ENCODE results near the gene LRRC7. TPM values are rescaled to one million over a fixed set of nuclear protein-coding genes. Genes with fewer than 3 reads are reported as not detected.

LRRC7 gene
- 0.29 and 0.31 TPM in 2 replicates for total RNA-seq (2014; rRNA removed; shearing (Covaris generic))

DNA sequence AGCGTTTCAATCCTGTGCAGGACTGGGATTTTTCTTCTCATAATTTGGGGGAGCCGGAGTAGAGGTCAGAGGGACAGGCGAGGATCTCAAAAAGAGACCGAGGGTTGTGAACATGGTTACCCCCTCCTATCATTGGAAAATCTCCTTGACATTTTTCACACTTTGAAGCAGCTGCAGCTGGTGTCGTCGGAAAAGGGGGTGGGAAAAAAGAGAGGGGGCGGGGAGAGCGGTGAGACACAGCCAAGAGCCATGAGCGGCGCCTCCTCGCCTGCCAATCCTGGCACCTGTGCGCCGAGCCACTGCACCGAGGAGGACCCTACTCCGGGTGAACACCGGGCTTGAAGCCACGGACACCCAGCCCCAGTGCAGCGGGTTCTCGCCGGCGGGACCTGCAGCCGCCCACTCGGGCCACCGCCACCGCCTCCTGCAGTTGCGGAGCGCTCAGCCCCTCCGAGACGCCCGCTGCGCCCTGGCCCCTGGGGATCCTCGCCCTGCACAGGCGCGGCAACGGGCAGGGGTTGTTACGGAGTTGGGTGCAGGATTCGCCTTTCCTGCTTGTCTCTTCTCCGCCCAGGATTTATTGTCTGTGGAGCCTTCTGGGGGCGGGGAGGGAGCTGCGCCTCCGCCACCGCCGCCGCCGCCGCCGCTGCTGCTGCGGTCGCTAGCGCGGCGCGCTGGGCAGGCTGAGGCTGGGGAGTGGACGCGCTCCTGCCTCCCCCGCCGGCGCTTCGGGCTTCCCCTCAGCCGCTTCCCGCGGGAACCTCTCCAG lies at the start of gene LRRC7:
Gene LRRC7 (plus strand): TSS at position 271 of the 769 bp plus-strand sequence. CDS start 718 bp downstream, outside the sequence.
- 0 out of 2 replicates have a peak, but pooled peaks cover 2% of the 10 kb centered on the region for H3K9me3 ChIP-seq (replicated peaks)
- peak within 1 kb of the TSS; percentile 12 for H3K4me3 ChIP-seq
- H3K27me3 ChIP-seq (replicated peaks) = peaks cover 69% of the 10 kb centered on the region
- DNase-seq (ENCODE audit: low read depth in 1 of 2, low spot score in 2 of 2) = peak; percentile 7 to 40
- H3K27ac ChIP-seq = no peak within 1 kb of the TSS
- no peaks in the 10 kb centered on the region for H3K36me3 ChIP-seq
- H3K4me1 ChIP-seq (replicated peaks) = peaks cover 14% of the 10 kb centered on the region

DNA sequence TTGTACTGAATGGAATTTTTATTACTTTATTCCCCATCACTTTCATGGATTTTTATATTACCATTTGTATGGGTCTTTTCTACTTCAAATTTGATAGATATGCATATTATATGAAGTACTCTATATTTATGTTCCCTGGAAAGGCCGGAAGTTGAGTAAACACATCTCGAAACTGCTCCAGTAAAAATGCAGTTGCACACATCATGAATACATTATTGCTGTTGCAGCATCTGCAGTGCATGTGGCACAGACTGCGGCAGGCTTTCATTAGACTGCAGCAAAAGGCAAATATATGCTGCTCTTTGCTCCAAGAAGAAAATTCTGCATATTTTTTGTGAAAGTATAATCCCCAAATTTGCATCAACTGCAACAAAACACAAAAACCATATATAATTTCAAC lies 48.7 kb upstream of the LRRC7 start:
- DNase-seq (ENCODE audit: low read depth in 1 of 2, low spot score in 2 of 2) = no peak
- H3K36me3 ChIP-seq = no peaks in the 10 kb centered on the region
- H3K4me3 ChIP-seq = no peak overlapping the region
- no peaks in the 10 kb centered on the region for H3K27me3 ChIP-seq (replicated peaks)
- no peak overlapping the region for H3K27ac ChIP-seq
- H3K9me3 ChIP-seq (replicated peaks) = no peaks in the 10 kb centered on the region
- H3K4me1 ChIP-seq (replicated peaks) = peaks cover 13% of the 10 kb centered on the region

DNA sequence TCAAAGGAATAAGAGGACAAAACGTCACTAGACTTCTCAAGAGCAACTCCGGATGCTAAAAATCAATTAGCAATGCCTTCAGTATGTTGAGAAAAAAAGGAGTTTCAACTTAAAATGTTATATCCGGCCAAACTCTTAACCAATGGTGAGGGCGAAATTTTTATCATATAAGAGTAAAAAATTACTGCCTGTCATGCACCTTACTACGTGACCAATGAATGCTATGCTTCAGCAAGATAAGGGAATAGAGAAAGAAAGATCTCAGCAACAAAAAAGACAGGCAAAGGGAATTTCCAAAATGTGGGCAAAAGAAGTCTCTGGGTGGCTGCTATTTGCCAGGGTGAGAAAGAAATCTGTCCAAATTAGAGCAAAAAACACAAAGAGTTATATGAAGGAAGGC lies 47.4 kb upstream of the LRRC7 start:
- no peaks in the 10 kb centered on the region for H3K27me3 ChIP-seq (replicated peaks)
- no peak overlapping the region for H3K27ac ChIP-seq
- DNase-seq (ENCODE audit: low read depth in 1 of 2, low spot score in 2 of 2) = no peak
- peaks cover 16% of the 10 kb centered on the region for H3K4me1 ChIP-seq (replicated peaks)
- no peak overlapping the region for H3K4me3 ChIP-seq
- H3K36me3 ChIP-seq = no peaks in the 10 kb centered on the region
- H3K9me3 ChIP-seq (replicated peaks) = no peaks in the 10 kb centered on the region

DNA sequence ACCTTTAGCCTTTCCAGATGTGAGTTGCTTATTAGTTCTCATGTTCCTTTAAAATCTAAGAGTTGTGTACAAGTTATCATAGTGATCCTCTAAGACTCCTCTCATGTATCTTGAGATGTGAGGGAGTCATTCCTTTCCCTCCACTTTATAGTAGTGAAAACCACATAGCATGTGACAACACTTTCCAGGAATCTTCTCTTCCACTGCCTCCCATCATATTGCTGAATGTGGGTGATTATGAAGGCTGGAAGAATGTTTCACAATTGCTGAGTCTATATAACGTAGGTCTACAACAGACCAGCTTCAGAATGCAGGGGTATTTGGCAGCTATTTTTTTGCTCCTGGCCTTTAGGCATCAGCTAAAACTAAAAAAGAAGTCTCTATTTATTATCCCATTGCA lies 44.7 kb upstream of the LRRC7 start:
- Histone ChIP-seq H3K27ac (peak overlapping the region; percentile 37; the same call in 1 of the 2 replicates), H3K4me1 (replicated peaks) (peaks cover 16% of the 10 kb centered on the region), H3K36me3 (no peaks in the 10 kb centered on the region), H3K27me3 (replicated peaks) (no peaks in the 10 kb centered on the region), H3K4me3 (no peak overlapping the region), H3K9me3 (replicated peaks) (no peaks in the 10 kb centered on the region)
- peak in 1 of 2 experiments; percentile 73 for DNase-seq (ENCODE audit: low read depth in 1 of 2, low spot score in 2 of 2)

DNA sequence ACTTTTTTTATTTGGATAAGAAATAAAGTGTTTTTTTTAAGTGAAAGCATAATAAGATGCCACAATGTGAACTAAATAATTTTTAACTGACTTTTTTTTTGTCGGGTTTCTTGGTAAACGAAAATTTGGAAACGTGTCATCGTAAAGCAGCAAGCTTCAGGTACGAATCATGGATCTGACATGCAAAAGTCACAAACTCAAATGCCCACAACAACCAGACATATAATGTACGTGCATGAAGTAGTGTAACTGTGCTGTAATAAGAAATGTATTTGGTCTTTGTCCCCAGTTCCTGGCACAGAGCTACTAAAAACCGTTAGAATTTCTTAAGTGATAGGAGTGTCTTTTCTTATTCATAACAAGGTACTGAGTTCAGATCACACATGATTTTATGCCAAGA lies 44.3 kb upstream of the LRRC7 start:
- Histone ChIP-seq H3K4me1 (replicated peaks) (peaks cover 16% of the 10 kb centered on the region), H3K4me3 (no peak overlapping the region), H3K27ac (peak overlapping the region; percentile 37), H3K36me3 (no peaks in the 10 kb centered on the region), H3K27me3 (replicated peaks) (no peaks in the 10 kb centered on the region), H3K9me3 (replicated peaks) (no peaks in the 10 kb centered on the region)
- no peak for DNase-seq (ENCODE audit: low read depth in 1 of 2, low spot score in 2 of 2)

DNA sequence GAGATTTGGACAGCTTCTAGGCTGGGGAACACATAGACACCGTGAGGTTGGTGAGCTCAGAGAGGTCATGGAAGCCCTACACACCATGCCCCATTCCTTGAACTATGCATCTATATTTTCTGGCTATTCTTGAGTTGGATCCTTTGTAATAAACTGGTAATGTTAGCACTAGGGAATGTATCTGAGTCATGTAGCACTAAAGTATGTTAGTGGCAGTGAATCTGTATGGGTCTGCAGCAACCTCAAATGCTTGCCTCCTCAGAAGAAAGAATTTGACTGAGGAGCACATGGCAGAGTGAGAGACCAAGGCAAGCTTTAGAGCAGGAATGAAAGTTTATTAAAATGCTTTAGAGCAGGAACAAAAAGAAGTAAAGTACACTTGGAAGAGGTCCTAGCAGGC lies 43.7 kb upstream of the LRRC7 start:
- peak in 1 of 2 experiments; percentile 12 for DNase-seq (ENCODE audit: low read depth in 1 of 2, low spot score in 2 of 2)
- H3K27me3 ChIP-seq (replicated peaks) = no peaks in the 10 kb centered on the region
- no peaks in the 10 kb centered on the region for H3K9me3 ChIP-seq (replicated peaks)
- peaks cover 16% of the 10 kb centered on the region for H3K4me1 ChIP-seq (replicated peaks)
- no peak overlapping the region for H3K4me3 ChIP-seq
- H3K36me3 ChIP-seq = no peaks in the 10 kb centered on the region
- peak overlapping the region; percentile 37 for H3K27ac ChIP-seq

DNA sequence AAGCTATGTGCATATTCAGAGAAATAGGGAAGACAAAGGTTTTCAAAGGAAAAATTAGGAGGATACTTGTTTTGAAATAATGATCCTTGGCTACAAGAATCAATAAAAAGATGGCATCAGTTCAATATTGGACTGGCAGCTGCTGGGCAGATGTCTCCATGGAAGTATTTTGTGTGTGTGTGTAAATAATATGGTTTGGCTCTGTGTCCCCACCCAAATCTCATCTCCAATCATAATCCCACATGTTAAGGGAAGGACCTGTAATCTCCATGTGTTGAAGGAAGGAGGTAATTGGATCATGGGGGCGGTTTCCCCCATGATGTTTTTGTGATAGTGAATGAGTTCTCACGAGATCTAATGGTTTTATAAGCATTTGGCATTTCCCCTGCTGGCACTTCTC lies 40.4 kb upstream of the LRRC7 start:
- peaks cover 16% of the 10 kb centered on the region for H3K4me1 ChIP-seq (replicated peaks)
- no peak overlapping the region for H3K4me3 ChIP-seq
- no peaks in the 10 kb centered on the region for H3K36me3 ChIP-seq
- no peak for DNase-seq (ENCODE audit: low read depth in 1 of 2, low spot score in 2 of 2)
- H3K27ac ChIP-seq = no peak overlapping the region
- H3K27me3 ChIP-seq (replicated peaks) = no peaks in the 10 kb centered on the region
- H3K9me3 ChIP-seq (replicated peaks) = no peaks in the 10 kb centered on the region

DNA sequence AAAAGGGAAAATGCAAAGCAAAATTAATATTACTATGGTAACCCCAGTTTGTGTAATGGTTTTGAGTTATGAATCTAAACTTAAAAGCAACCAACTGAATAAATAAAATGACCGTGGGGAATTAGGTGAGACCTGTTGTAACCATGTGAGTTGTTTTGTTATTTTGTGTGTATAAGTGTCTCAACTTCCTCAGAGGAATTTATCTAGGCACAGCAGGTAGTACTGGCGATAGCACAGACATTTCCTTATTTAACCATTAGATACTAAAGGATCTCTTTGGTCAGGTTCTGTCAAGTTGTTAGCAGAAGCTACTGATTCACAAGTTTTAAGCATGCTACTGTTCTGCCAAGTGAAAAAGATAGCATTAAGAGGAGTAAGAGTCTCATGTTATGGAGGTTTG lies 39.3 kb upstream of the LRRC7 start:
- Histone ChIP-seq H3K4me1 (replicated peaks) (peaks cover 9% of the 10 kb centered on the region), H3K36me3 (no peaks in the 10 kb centered on the region), H3K27me3 (replicated peaks) (no peaks in the 10 kb centered on the region), H3K9me3 (replicated peaks) (no peaks in the 10 kb centered on the region), H3K4me3 (no peak overlapping the region), H3K27ac (no peak overlapping the region)
- no peak for DNase-seq (ENCODE audit: low read depth in 1 of 2, low spot score in 2 of 2)

DNA sequence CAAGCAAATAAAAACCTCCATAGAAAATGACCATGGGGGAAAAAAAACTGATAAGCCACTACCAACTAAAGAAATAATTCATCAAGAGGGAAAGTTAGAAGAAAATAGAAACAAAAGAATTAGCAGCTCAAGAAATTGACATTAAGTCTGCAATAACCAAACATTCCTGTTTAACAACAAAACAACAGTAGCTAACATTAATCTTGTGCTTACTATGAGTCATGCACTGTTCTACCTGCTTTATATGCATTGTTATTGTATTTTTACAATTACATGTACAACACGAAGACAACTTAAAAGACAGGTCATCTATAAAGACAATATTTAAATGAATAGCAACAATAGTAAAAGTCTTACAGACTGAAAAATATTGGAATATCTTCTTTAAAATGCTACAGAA lies 34.4 kb upstream of the LRRC7 start:
- H3K9me3 ChIP-seq (replicated peaks) = no peaks in the 10 kb centered on the region
- H3K4me1 ChIP-seq (replicated peaks) = no peaks in the 10 kb centered on the region
- H3K4me3 ChIP-seq = no peak overlapping the region
- H3K27ac ChIP-seq = no peak overlapping the region
- H3K27me3 ChIP-seq (replicated peaks) = no peaks in the 10 kb centered on the region
- H3K36me3 ChIP-seq = no peaks in the 10 kb centered on the region
- no peak for DNase-seq (ENCODE audit: low read depth in 1 of 2, low spot score in 2 of 2)

DNA sequence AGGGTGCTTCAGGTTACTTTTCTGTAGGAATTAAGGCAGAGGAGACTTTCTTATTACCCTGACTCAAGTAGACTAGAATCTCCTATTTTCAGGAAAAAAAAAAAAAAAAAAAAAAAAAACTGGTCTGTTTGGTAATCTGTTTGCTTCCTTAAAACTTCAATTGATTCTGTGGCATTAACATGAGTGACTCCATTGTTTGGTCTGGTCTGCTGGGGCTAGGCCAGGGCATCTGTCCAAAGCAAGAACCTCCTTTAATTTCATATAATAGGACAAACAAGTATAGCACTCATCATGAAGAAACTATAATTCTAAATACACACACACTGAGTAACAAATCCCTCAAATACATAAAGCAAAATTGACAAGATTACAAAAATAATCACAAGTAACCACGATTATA lies 32.9 kb upstream of the LRRC7 start:
- Histone ChIP-seq H3K27ac (no peak overlapping the region), H3K4me1 (replicated peaks) (no peaks in the 10 kb centered on the region), H3K9me3 (replicated peaks) (no peaks in the 10 kb centered on the region), H3K4me3 (no peak overlapping the region), H3K36me3 (no peaks in the 10 kb centered on the region), H3K27me3 (replicated peaks) (no peaks in the 10 kb centered on the region)
- DNase-seq (ENCODE audit: low read depth in 1 of 2, low spot score in 2 of 2) = no peak

DNA sequence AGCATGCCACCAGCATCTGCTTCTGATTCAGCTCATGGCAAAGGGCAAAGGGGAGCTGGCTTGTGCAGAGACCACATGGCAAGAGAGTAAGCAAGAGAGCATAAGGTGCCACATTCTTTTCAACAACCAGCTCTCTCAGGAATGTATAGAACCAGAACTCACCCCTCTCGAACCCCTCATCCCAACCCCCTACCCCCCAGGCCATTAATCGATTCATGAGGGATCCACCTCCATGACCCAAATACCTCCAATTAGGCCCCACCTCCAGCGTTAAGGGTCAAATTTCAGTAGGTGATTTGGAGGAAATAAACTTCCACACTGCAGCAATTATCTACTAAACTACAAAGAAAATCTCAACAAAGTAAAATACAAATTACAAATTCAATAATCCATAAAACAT lies 32.2 kb upstream of the LRRC7 start:
- H3K27ac ChIP-seq = no peak overlapping the region

DNA sequence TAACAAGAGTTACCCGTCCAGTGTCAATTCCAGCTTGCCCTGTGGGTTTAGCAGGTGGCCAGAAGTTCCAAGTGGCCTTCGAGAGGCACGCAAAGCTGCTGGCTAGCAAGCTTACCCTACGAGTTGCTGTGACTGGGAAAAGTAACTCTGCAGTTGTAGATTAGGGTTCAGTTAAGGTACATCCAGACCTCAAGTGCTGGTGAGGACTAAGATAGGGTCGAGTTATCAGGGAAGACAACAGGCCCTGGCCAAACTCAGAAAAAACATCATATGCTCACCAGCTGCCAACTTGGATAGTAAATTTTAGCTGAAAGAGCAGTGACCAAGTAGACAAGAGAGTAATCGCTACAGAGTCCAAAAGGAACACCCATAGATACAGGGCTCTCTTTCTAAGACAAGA lies 27.7 kb upstream of the LRRC7 start:
- H3K27ac ChIP-seq = no peak overlapping the region
- no peaks in the 10 kb centered on the region for H3K9me3 ChIP-seq (replicated peaks)
- no peak for DNase-seq (ENCODE audit: low read depth in 1 of 2, low spot score in 2 of 2)
- no peaks in the 10 kb centered on the region for H3K4me1 ChIP-seq (replicated peaks)
- no peaks in the 10 kb centered on the region for H3K27me3 ChIP-seq (replicated peaks)
- no peaks in the 10 kb centered on the region for H3K36me3 ChIP-seq
- no peak overlapping the region for H3K4me3 ChIP-seq

More for the DNA sequence above, 32.2 kb upstream of the LRRC7 start:
- H3K4me1 ChIP-seq (replicated peaks) = no peaks in the 10 kb centered on the region
- H3K27me3 ChIP-seq (replicated peaks) = no peaks in the 10 kb centered on the region
- DNase-seq (ENCODE audit: low read depth in 1 of 2, low spot score in 2 of 2) = no peak
- H3K4me3 ChIP-seq = no peak overlapping the region
- H3K36me3 ChIP-seq = no peaks in the 10 kb centered on the region
- H3K9me3 ChIP-seq (replicated peaks) = no peaks in the 10 kb centered on the region

DNA sequence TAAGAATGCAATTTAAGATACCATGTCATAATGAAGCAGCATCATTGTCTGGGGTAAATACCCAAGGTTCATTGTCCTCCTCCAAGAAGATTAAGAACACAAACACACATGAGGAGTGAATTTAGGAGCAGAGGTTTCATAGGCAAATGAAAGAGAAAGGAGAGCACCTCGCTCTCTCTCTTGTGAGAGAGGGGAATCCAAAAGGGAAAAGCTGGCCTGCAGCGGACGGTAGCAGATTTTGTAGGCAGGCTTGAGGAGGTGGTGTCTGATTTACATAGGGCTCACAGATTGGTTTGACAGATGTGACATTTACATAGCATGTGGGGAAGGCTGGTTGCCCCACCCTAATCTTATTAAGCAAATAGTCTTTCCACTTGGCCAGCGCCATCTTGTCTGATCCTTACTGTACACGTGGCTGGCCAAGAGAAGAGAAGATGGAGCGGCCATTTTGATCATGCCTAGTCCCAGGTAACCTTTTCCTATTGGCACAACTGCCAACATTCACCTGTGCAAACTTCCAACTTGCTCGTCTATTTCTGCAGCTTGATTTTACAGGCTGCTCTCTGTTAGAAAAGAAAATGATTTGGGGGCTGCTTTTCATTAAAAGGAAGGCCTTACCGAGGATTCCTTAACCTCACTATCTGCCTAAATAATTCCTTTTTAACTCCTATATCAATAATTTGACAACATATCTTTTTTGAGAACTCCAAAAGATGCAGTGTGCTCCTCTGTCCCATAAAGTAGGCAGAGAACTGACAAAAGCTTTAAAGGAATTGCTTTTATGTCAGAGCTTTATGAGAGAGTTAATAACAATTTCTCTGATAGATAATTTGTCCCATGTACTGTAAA lies 16.0 kb upstream of the LRRC7 start:
- Histone ChIP-seq H3K4me1 (replicated peaks) (no peaks in the 10 kb centered on the region), H3K27ac (no peak overlapping the region), H3K4me3 (no peak overlapping the region), H3K36me3 (no peaks in the 10 kb centered on the region), H3K9me3 (replicated peaks) (no peaks in the 10 kb centered on the region), H3K27me3 (replicated peaks) (no peaks in the 10 kb centered on the region)
- DNase-seq (ENCODE audit: low read depth in 1 of 2, low spot score in 2 of 2) = no peak

DNA sequence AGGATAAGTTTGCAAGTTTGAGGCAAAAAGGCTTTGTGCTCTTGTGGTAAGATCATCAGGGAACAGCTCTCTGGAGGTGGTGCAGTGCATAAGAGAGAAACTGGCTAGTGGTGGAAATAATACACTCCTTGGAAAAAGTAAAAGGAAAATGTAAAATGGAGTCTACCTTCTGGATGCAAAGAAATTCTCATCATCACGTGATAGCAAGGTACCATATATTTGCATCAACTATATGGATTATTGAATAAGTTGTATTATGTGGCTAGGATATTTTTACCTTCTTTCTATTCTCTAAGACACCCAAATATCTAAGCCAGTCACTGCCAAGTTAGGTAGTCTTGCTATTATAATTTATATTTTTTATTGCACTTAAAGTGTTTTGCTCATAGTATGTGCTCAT lies 14.0 kb upstream of the LRRC7 start:
- no peak for DNase-seq (ENCODE audit: low read depth in 1 of 2, low spot score in 2 of 2)
- H3K36me3 ChIP-seq = no peaks in the 10 kb centered on the region
- H3K4me1 ChIP-seq (replicated peaks) = no peaks in the 10 kb centered on the region
- H3K4me3 ChIP-seq = no peak overlapping the region
- no peak overlapping the region for H3K27ac ChIP-seq
- no peaks in the 10 kb centered on the region for H3K27me3 ChIP-seq (replicated peaks)
- no peaks in the 10 kb centered on the region for H3K9me3 ChIP-seq (replicated peaks)
